OCI-LY3 (cell line): Measurements from ENCODE around the gene NAV2.
A peak's percentile ranks its signal among the peaks of the same experiment; 100 is the strongest.

Source experiments
- H2AFZ ChIP-seq: fragments of 200-600, 300-600 bp; shearing (Covaris generic); 2 replicates; pipeline ENCODE4 v1.6.0; 2014; ENCODE audit warnings: antibody characterized with exemption, low read depth, low read length
- H3K27ac ChIP-seq: fragments of 200-600, 300-600 bp; sonication (generic); 2 replicates; pipeline ENCODE4 v1.5.1; 2014; ENCODE audit warnings: mild to moderate bottlenecking, low read length, moderate library complexity, mixed read lengths
- H3K27me3 ChIP-seq: fragments of 200-600, 300-600 bp; sonication (generic); 2 replicates; pipeline ENCODE4 v1.6.1; 2014; ENCODE audit warnings: low read depth, low read length, mixed read lengths
- H3K36me3 ChIP-seq: fragments of 200-600, 300-600 bp; sonication (generic); replicated peaks from 2 replicates; pipeline ENCODE3; 2014; ENCODE audit warnings: low read depth, low read length, mixed read lengths
- H3K4me1 ChIP-seq: fragments of 300-600, 200-600 bp; sonication (generic); 2 replicates; pipeline ENCODE4 v1.6.1; 2014; ENCODE audit warnings: low read length, mixed read lengths
- H3K4me2 ChIP-seq: fragments of 200-600, 300-600 bp; sonication (generic); 2 replicates; pipeline ENCODE4 v1.6.1; 2014; ENCODE audit warnings: low read length, mixed read lengths
- H3K4me3 ChIP-seq: fragments of 300-600, 200-600 bp; sonication (generic); 2 replicates; pipeline ENCODE4 v1.5.1; 2014; ENCODE audit warnings: antibody characterized with exemption, mild to moderate bottlenecking, low read length, moderate library complexity
- H3K79me2 ChIP-seq: fragments of 300-600, 200-600 bp; shearing (Covaris generic); 2 replicates; pipeline ENCODE4 v1.6.1; 2014; ENCODE audit warnings: mild to moderate bottlenecking, low read length, mixed read lengths
- H3K9ac ChIP-seq: fragments of 300-600, 200-600 bp; shearing (Covaris generic); 2 replicates; pipeline ENCODE4 v1.6.0; 2014; ENCODE audit warnings: mild to moderate bottlenecking, low read length, moderate library complexity
- H3K9me3 ChIP-seq: fragments of 200-600, 300-600 bp; shearing (Covaris generic); 2 replicates; pipeline ENCODE4 v1.6.1; 2014; ENCODE audit warnings: low read length, mixed read lengths; ENCODE audit not compliant: insufficient read depth
- H4K20me1 ChIP-seq: fragments of 200-600, 300-600 bp; sonication (generic); 2 replicates; pipeline ENCODE4 v1.6.1; 2016; ENCODE audit warnings: low read length, mixed read lengths; ENCODE audit not compliant: insufficient read depth
- EZH2phosphoT487 ChIP-seq: fragments of 200-600 bp; shearing (Covaris generic); IDR thresholded peaks from 2 replicates; pipeline ENCODE4 v1.6.1; 2018; ENCODE audit warnings: antibody characterized with exemption, mixed run types, low read depth
- TF ChIP-seq, protein P1 (sequence below): fragments of 200-600, 300-600 bp; sonication (generic); IDR thresholded peaks from 2 replicates; pipeline ENCODE4 v1.5.1; 2014; ENCODE audit warnings: antibody characterized with exemption, low read length, low read depth

Gene NAV2

DNA sequence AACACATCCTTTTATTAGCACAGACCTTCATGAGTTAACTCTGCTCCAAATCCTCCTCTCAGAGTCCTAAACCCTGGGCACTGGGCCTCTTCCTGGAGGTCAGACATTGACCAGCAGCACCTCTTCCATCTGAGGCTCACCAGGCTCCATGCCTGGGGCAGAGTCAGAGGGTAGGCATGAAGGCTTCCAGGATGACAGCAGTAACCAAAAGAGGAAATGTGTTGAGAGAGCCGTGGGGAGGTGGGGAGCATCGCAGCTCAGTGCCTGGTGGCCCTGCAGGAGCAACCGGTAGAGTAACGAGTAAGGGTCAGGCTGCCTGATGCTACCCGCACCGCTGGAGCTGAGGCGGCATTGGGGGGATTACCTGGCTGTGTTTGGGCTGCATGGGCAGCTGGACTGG, 9.4 kb upstream of the NAV2 start:
- peaks cover 22% of the 10 kb centered on the region; the same call in 1 of the 2 replicates for H3K27me3 ChIP-seq
- H3K4me2 ChIP-seq = no peak overlapping the region
- no peaks in the 10 kb centered on the region for H3K4me1 ChIP-seq
- H3K4me3 ChIP-seq = no peak overlapping the region
- H3K27ac ChIP-seq = no peak overlapping the region
- H3K36me3 ChIP-seq = no peaks in the 10 kb centered on the region
- H3K79me2 ChIP-seq = no peaks in the 10 kb centered on the region
- no peak overlapping the region for H3K9ac ChIP-seq
- H2AFZ ChIP-seq = no peak overlapping the region
- H4K20me1 ChIP-seq = no peaks in the 10 kb centered on the region
- TF ChIP-seq EZH2phosphoT487 = no peak
- TF ChIP-seq, protein P1, sequence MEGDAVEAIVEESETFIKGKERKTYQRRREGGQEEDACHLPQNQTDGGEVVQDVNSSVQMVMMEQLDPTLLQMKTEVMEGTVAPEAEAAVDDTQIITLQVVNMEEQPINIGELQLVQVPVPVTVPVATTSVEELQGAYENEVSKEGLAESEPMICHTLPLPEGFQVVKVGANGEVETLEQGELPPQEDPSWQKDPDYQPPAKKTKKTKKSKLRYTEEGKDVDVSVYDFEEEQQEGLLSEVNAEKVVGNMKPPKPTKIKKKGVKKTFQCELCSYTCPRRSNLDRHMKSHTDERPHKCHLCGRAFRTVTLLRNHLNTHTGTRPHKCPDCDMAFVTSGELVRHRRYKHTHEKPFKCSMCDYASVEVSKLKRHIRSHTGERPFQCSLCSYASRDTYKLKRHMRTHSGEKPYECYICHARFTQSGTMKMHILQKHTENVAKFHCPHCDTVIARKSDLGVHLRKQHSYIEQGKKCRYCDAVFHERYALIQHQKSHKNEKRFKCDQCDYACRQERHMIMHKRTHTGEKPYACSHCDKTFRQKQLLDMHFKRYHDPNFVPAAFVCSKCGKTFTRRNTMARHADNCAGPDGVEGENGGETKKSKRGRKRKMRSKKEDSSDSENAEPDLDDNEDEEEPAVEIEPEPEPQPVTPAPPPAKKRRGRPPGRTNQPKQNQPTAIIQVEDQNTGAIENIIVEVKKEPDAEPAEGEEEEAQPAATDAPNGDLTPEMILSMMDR = no peak
- H3K9me3 ChIP-seq = no peaks in the 10 kb centered on the region

DNA sequence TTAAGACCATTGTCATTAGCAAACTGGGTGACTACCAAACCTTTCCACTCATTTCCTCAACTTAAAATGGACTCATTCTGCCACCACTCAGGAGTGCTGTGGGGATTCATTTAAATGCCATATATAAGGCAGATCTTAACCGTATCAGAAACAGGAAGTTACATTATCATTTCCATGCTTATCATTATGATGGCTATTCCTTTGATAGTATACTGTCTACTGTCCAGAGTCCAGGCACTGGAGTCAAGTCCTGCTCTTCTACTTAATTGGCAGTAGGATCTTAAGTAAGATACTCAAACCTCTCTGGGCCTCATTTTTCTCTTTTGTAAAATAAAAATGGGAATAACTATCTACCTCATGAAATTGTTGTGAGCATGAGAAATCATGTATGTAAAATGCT, 8.4 kb upstream of the NAV2 start:
- Histone ChIP-seq H3K4me1 (no peaks in the 10 kb centered on the region), H2AFZ (no peak overlapping the region), H3K79me2 (no peaks in the 10 kb centered on the region), H3K4me3 (no peak overlapping the region), H3K9me3 (no peaks in the 10 kb centered on the region), H3K27me3 (peaks cover 13% of the 10 kb centered on the region; the same call in 1 of the 2 replicates), H4K20me1 (no peaks in the 10 kb centered on the region), H3K4me2 (no peak overlapping the region), H3K27ac (no peak overlapping the region), H3K36me3 (no peaks in the 10 kb centered on the region), H3K9ac (no peak overlapping the region)
- TF ChIP-seq EZH2phosphoT487 = no peak
- TF ChIP-seq, protein P1 = no peak

DNA sequence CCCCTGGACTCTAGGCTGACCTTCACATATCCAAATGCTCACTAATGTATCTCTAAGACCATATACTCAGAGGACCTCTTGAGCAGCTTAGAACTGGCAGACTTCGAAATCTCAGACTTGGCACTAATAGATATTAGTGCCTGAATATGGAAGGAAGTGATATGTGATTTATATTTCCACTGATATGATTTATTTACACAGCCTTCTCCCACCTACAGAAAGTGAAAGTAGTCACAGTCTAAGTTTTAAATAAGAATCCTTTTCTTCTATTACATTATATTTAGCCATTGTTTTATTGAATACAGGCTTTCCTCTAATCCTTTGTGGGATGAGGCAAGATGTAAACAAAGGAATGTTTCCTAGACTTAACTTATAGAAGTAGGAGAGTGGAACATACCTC, 6.7 kb upstream of the NAV2 start:
- Histone ChIP-seq H3K4me2 (no peak overlapping the region), H2AFZ (no peak overlapping the region), H4K20me1 (no peaks in the 10 kb centered on the region), H3K36me3 (no peaks in the 10 kb centered on the region), H3K4me3 (no peak overlapping the region), H3K79me2 (no peaks in the 10 kb centered on the region), H3K9me3 (no peaks in the 10 kb centered on the region), H3K27ac (no peak overlapping the region), H3K9ac (no peak overlapping the region), H3K4me1 (no peaks in the 10 kb centered on the region), H3K27me3 (peaks cover 19% of the 10 kb centered on the region; the same call in 1 of the 2 replicates)
- TF ChIP-seq, protein P1 = no peak
- TF ChIP-seq EZH2phosphoT487 = no peak

DNA sequence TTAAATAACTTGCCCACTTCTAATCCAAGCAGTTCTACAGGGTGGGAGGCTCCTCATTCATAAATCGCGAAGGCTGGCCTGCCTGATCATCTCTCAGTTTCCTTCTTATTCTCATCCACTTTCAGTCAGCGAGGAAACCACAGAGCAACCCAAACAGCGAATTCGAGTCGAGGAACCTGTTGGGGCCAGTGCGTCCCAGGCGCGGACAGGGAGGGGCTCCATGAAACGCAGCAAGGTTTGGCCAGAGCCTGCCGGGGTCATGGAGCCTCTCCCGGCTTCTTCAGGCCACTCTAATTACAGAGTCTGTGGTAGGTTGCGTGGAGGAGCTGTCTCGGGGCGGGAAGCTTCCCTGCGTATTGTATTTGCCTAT, 741 bp upstream of the NAV2 start:
- TF ChIP-seq EZH2phosphoT487 = no peak
- TF ChIP-seq, protein P1 = no peak
- Histone ChIP-seq H3K79me2 (no peaks in the 10 kb centered on the region), H3K9ac (peak overlapping the region; percentile 70), H2AFZ (peak overlapping the region; percentile 72), H3K36me3 (no peaks in the 10 kb centered on the region), H3K9me3 (no peaks in the 10 kb centered on the region), H3K27ac (no peak overlapping the region), H3K27me3 (peaks cover 21% of the 10 kb centered on the region; the same call in 1 of the 2 replicates), H4K20me1 (no peaks in the 10 kb centered on the region), H3K4me3 (peak overlapping the region; percentile 75), H3K4me1 (peaks cover 6% of the 10 kb centered on the region; the same call in 1 of the 2 replicates), H3K4me2 (peak overlapping the region; percentile 98)
